HepG2 (cell line): ENCODE results near the gene TIRAP. TPM values are rescaled to one million over a fixed set of nuclear protein-coding genes. Genes with fewer than 3 reads are reported as not detected.

Source experiments
- NFAT5 ChIP-seq: sonication (generic); formaldehyde crosslinking; IDR thresholded peaks from 2 replicates; pipeline ENCODE4 v1.4.0; 2020; ENCODE audit warnings: missing genetic modification reagents
- RBFOX2 ChIP-seq: fragments of 200-400 bp; formaldehyde crosslinking; IDR thresholded peaks from 2 replicates; pipeline ENCODE4 v1.6.1; 2017; ENCODE audit warnings: low read depth, mild to moderate bottlenecking, low read length
- THAP8 ChIP-seq: sonication (generic); formaldehyde crosslinking; IDR thresholded peaks from 2 replicates; pipeline ENCODE4 v1.5.1; 2020; ENCODE audit warnings: missing genetic modification reagents, mild to moderate bottlenecking, borderline replicate concordance
- ZNF264 ChIP-seq: sonication (generic); formaldehyde crosslinking; IDR thresholded peaks from 2 replicates; pipeline ENCODE4 v1.4.0; 2020; ENCODE audit warnings: missing genetic modification reagents
- ZNF501 ChIP-seq: sonication (generic); formaldehyde crosslinking; IDR thresholded peaks from 2 replicates; pipeline ENCODE4 v1.5.1; 2020; ENCODE audit warnings: mild to moderate bottlenecking, moderate library complexity, missing genetic modification reagents
- ZNF605 ChIP-seq: sonication (generic); formaldehyde crosslinking; IDR thresholded peaks from 2 replicates; pipeline ENCODE4 v1.8.0; 2022; ENCODE audit warnings: mild to moderate bottlenecking, missing genetic modification reagents
- ZNF781 ChIP-seq: sonication (generic); formaldehyde crosslinking; IDR thresholded peaks from 2 replicates; pipeline ENCODE4 v1.5.1; 2020; ENCODE audit warnings: borderline replicate concordance, mild to moderate bottlenecking, missing genetic modification reagents; ENCODE audit errors: not compliant biosample characterization
- polyA plus RNA-seq, 8 experiments: library from polyadenylated mRNA; depleted of rRNA in 3 of 8; stranded (reverse) in 7 of 8; unstranded in 1 of 8; fragments of >200 nt; fragmentation: Illumina TruSeq in 4 of 8; extraction: Trizol in 4 of 8; gene quantifications; 2 replicates each; pipeline versions ENCODE4 v1.2.1 to v1.2.3, GENCODE V29; 2011 to 2016; ENCODE audit warnings: low read depth in 4 of 8, missing spikeins in 1 of 8, mixed read lengths in 1 of 8; ENCODE audit not compliant: insufficient read depth in 1 of 8
- total RNA-seq, 5 experiments: library from RNA; depleted of rRNA; stranded (reverse); fragments of >200 nt; fragmentation: Illumina TruSeq; extraction: Trizol; gene quantifications; 2 replicates each; pipeline ENCODE4 v1.2.3, GENCODE V29; 2016; ENCODE audit warnings: low read depth in 1 of 5
- TF ChIP-seq, protein P1 (sequence below): sonication (generic); formaldehyde crosslinking; IDR thresholded peaks from one replicate; pipeline ENCODE4 v1.5.1; 2020; ENCODE audit warnings: mild to moderate bottlenecking, missing genetic modification reagents; ENCODE audit errors: not compliant biosample characterization

The TIRAP gene
- total and polyA plus RNA-seq, 2 of the 13 experiments (the other 11 are each of a cell fraction or from before 2014, with no cell fraction given), result 5.4 to 5.7 TPM

GRCh38 chr11:126328444-126328843 lies 45.6 kb downstream of the TIRAP start (continued):
- TF ChIP-seq, protein P1, sequence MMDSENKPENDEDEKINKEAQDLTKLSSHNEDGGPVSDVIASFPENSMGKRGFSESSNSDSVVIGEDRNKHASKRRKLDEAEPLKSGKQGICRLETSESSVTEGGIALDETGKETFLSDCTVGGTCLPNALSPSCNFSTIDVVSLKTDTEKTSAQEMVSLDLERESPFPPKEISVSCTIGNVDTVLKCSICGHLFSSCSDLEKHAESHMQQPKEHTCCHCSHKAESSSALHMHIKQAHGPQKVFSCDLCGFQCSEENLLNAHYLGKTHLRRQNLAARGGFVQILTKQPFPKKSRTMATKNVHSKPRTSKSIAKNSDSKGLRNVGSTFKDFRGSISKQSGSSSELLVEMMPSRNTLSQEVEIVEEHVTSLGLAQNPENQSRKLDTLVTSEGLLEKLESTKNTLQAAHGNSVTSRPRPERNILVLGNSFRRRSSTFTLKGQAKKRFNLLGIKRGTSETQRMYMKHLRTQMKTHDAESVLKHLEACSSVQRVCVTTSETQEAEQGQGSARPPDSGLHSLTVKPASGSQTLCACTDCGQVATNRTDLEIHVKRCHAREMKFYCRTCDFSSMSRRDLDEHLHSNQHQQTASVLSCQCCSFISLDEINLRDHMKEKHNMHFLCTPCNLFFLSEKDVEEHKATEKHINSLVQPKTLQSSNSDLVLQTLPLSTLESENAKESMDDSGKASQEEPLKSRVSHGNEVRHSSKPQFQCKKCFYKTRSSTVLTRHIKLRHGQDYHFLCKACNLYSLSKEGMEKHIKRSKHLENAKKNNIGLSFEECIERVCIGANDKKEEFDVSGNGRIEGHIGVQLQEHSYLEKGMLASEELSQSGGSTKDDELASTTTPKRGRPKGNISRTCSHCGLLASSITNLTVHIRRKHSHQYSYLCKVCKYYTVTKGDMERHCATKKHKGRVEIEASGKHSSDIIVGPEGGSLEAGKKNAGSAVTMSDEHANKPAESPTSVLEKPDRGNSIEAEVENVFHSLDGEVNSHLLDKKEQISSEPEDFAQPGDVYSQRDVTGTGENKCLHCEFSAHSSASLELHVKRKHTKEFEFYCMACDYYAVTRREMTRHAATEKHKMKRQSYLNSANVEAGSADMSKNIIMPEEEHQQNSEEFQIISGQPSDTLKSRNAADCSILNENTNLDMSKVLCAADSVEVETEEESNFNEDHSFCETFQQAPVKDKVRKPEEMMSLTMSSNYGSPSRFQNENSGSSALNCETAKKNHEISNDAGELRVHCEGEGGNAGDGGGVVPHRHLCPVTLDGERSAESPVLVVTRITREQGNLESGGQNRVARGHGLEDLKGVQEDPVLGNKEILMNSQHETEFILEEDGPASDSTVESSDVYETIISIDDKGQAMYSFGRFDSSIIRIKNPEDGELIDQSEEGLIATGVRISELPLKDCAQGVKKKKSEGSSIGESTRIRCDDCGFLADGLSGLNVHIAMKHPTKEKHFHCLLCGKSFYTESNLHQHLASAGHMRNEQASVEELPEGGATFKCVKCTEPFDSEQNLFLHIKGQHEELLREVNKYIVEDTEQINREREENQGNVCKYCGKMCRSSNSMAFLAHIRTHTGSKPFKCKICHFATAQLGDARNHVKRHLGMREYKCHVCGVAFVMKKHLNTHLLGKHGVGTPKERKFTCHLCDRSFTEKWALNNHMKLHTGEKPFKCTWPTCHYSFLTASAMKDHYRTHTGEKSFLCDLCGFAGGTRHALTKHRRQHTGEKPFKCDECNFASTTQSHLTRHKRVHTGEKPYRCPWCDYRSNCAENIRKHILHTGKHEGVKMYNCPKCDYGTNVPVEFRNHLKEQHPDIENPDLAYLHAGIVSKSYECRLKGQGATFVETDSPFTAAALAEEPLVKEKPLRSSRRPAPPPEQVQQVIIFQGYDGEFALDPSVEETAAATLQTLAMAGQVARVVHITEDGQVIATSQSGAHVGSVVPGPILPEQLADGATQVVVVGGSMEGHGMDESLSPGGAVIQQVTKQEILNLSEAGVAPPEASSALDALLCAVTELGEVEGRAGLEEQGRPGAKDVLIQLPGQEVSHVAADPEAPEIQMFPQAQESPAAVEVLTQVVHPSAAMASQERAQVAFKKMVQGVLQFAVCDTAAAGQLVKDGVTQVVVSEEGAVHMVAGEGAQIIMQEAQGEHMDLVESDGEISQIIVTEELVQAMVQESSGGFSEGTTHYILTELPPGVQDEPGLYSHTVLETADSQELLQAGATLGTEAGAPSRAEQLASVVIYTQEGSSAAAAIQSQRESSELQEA (CRISPR knock-in tag), result no peak
- no peak for TF ChIP-seq THAP8
- no peak for TF ChIP-seq ZNF501 (CRISPR knock-in tag)
- TF ChIP-seq ZNF781 (CRISPR knock-in tag), result no peak
- TF ChIP-seq ZNF264, result no peak
- no peak for TF ChIP-seq RBFOX2
- no peak for TF ChIP-seq NFAT5 (CRISPR knock-in tag)
- no peak for TF ChIP-seq ZNF605 (CRISPR knock-in tag)
